Stimulated activated CD4-positive, alpha-beta T cell treated with anti-CD3 and anti-CD28 coated beads, Interleukin-15, amount 100 ng/mL, for 1 hour (primary cell): ENCODE measurements around the gene ZNF224.
"Not testable (repeated sequence)": the region's sequence is repeated elsewhere in the genome, so short reads cannot be mapped to it uniquely, and the experiment has no call there.

Experiments used
- DNase-seq, 2 donors: peaks; one replicate each; pipeline ENCODE4 v3.0.0-alpha.2; 2020; ENCODE audit warnings: low read depth in 1 of 2, low spot score in 1 of 2

The ZNF224 gene

GRCh38 chr19:44121162-44121561, 27.0 kb downstream of the ZNF224 start:
- not testable (repeated sequence) for DNase-seq

GRCh38 chr19:44131955-44132354, 37.8 kb downstream of the ZNF224 start:
- DNase-seq = no peak

DNA sequence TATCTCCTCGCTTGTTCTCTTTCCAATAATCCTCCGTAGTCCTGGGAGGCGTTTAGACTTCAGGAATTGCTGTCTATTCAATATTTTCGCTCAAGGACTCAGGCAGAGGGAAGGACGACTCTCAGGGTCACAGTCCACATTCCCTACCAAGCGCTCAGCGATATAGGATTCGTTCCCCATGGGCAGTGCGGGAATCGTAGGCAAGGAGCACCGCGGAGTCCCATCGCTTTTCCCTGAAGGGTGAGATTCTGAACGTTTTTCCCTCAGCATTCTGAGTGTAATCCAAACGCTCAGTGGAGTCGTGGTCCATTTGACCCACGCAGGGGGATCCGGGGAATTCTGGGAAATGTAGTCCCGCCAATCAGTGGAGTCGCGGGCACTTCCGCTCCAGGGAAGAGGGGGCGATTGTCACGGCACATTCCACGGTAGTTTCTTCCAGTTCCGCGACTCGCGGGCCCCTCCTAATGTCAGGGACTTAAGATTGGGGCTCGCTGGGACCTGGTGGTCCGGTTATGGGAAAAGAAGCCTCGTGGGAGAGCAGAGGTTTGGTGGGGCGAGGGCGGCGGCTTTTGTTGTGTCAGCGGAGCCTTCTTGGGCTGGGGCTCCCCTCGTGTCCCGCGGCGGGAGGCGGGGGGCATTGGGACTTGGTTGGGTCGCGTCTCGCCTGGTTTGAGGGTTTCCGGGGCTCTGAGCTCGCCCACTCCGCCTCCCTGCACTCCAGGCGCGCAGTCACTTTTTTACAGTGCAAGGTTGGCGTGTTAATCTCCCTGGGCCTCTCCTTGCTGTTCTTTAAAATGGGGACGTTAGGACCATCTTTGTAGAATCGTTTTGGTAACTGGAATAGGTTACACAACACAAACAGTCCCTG, 47.3 kb downstream of the ZNF224 start, which contains the start of gene ZNF234:
Gene ZNF234, plus strand, starts transcription at position 364 of the 868 bp plus-strand sequence. CDS start 3,079 bp downstream, outside the sequence.
- DNase-seq = peak; percentile 36 to 52

GRCh38 chr19:44142059-44142433, 47.9 kb downstream of the ZNF224 start:
- no peak for DNase-seq

DNA sequence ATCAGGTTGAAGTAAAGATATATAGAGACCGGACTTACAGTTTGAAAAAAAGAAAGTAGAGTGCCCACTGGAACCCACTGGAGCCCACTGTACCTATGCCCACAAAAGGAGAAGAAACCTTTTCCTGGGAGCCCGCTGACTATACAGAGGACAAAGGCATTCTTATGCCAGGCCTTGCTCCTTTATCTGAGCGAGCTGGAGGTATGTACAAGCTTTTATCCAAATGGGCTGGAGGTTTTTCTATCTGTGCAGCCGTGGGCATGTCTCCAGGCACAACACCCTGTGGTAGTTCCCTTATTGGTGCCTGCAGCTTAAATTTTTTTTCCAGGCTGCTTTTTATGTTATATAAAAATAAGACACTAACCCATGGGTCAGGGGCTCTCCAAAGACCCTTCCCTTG, 55.6 kb downstream of the ZNF224 start:
- DNase-seq = no peak

- no peak for DNase-seq
Measured at GRCh38 chr19:44151491-44151890, 57.3 kb downstream of the ZNF224 start.

GRCh38 chr19:44156475-44156874, 62.3 kb downstream of the ZNF224 start:
- DNase-seq = no peak
